ENCODE data around the gene COPS2.
"Not testable (repeated sequence)": the region's sequence is repeated elsewhere in the genome, so short reads cannot be mapped to it uniquely, and the experiment has no call there.

The COPS2 gene

GRCh38 chr15:49101536-49101935 is 53.9 kb downstream of the COPS2 start:
- no peak overlapping the region for H3K4me3 Mint-ChIP-seq
- H3K4me1 Mint-ChIP-seq (ENCODE audit: low read depth): no peaks in the 10 kb centered on the region
- no peaks in the 10 kb centered on the region for H3K9me3 Mint-ChIP-seq (ENCODE audit: low read depth)
- H3K36me3 Mint-ChIP-seq: peaks cover 14% of the 10 kb centered on the region
- no peaks in the 10 kb centered on the region for H3K27me3 Mint-ChIP-seq
- no peak overlapping the region for H3K27ac Mint-ChIP-seq

GRCh38 chr15:49096090-49096750 is 59.2 kb downstream of the COPS2 start:
- H3K4me1 Mint-ChIP-seq (ENCODE audit: low read depth): no peaks in the 10 kb centered on the region
- H3K9me3 Mint-ChIP-seq (ENCODE audit: low read depth): no peaks in the 10 kb centered on the region
- H3K27me3 Mint-ChIP-seq: no peaks in the 10 kb centered on the region
- peaks cover 8% of the 10 kb centered on the region for H3K36me3 Mint-ChIP-seq
- no peak overlapping the region for H3K27ac Mint-ChIP-seq
- H3K4me3 Mint-ChIP-seq: no peak overlapping the region

- Mint-ChIP-seq H3K27ac (no peak overlapping the region), H3K27me3 (no peaks in the 10 kb centered on the region), H3K4me3 (no peak overlapping the region), H3K9me3 (ENCODE audit: low read depth) (no peaks in the 10 kb centered on the region), H3K36me3 (peaks cover 8% of the 10 kb centered on the region), H3K4me1 (ENCODE audit: low read depth) (no peaks in the 10 kb centered on the region)
Measured at GRCh38 chr15:49094923-49095322, 60.5 kb downstream of the COPS2 start.

GRCh38 chr15:49093252-49094105 is 61.9 kb downstream of the COPS2 start:
- H3K4me1 Mint-ChIP-seq (ENCODE audit: low read depth): no peaks in the 10 kb centered on the region
- peaks cover 5% of the 10 kb centered on the region for H3K36me3 Mint-ChIP-seq
- no peak overlapping the region for H3K27ac Mint-ChIP-seq
- H3K9me3 Mint-ChIP-seq (ENCODE audit: low read depth): no peaks in the 10 kb centered on the region
- H3K27me3 Mint-ChIP-seq: no peaks in the 10 kb centered on the region
- H3K4me3 Mint-ChIP-seq: no peak overlapping the region

- Mint-ChIP-seq H3K36me3 (peaks cover 2% of the 10 kb centered on the region), H3K27me3 (no peaks in the 10 kb centered on the region), H3K4me3 (no peak overlapping the region), H3K9me3 (ENCODE audit: low read depth) (no peaks in the 10 kb centered on the region), H3K27ac (no peak overlapping the region), H3K4me1 (ENCODE audit: low read depth) (no peaks in the 10 kb centered on the region)
Measured at GRCh38 chr15:49088996-49089395, 66.4 kb downstream of the COPS2 start.

- Mint-ChIP-seq H3K4me1 (ENCODE audit: low read depth) (no peaks in the 10 kb centered on the region), H3K27ac (no peak overlapping the region), H3K36me3 (peaks cover 4% of the 10 kb centered on the region), H3K9me3 (ENCODE audit: low read depth) (no peaks in the 10 kb centered on the region), H3K4me3 (no peak overlapping the region), H3K27me3 (no peaks in the 10 kb centered on the region)
Measured at GRCh38 chr15:49085696-49086459, 69.5 kb downstream of the COPS2 start.

- Mint-ChIP-seq H3K4me3 (no peak overlapping the region), H3K27me3 (peaks cover under 1% of the 10 kb centered on the region), H3K9me3 (ENCODE audit: low read depth) (no peaks in the 10 kb centered on the region), H3K4me1 (ENCODE audit: low read depth) (no peaks in the 10 kb centered on the region), H3K36me3 (peaks cover 4% of the 10 kb centered on the region), H3K27ac (no peak overlapping the region)
Measured at GRCh38 chr15:49084285-49084570, 71.2 kb downstream of the COPS2 start.

- Mint-ChIP-seq H3K4me3 (no peak overlapping the region), H3K27me3 (peaks cover 3% of the 10 kb centered on the region), H3K27ac (no peak overlapping the region), H3K36me3 (peaks cover 4% of the 10 kb centered on the region), H3K9me3 (ENCODE audit: low read depth) (no peaks in the 10 kb centered on the region), H3K4me1 (ENCODE audit: low read depth) (no peaks in the 10 kb centered on the region)
Measured at GRCh38 chr15:49083401-49084284, 71.8 kb downstream of the COPS2 start.

GRCh38 chr15:49082960-49083359 is 72.4 kb downstream of the COPS2 start:
- Mint-ChIP-seq H3K27ac (no peak overlapping the region), H3K36me3 (peaks cover 4% of the 10 kb centered on the region), H3K4me3 (no peak overlapping the region), H3K4me1 (ENCODE audit: low read depth) (no peaks in the 10 kb centered on the region), H3K27me3 (peaks cover 3% of the 10 kb centered on the region), H3K9me3 (ENCODE audit: low read depth) (no peaks in the 10 kb centered on the region)

GRCh38 chr15:49079340-49080039 is 75.9 kb downstream of the COPS2 start:
- H3K27ac Mint-ChIP-seq: no peak overlapping the region
- no peaks in the 10 kb centered on the region for H3K9me3 Mint-ChIP-seq (ENCODE audit: low read depth)
- H3K4me3 Mint-ChIP-seq: no peak overlapping the region
- peaks cover 2% of the 10 kb centered on the region for H3K36me3 Mint-ChIP-seq
- H3K4me1 Mint-ChIP-seq (ENCODE audit: low read depth): no peaks in the 10 kb centered on the region
- H3K27me3 Mint-ChIP-seq: peaks cover 3% of the 10 kb centered on the region

- Mint-ChIP-seq H3K4me3 (no peak overlapping the region), H3K27me3 (peaks cover 6% of the 10 kb centered on the region), H3K27ac (no peak overlapping the region), H3K4me1 (ENCODE audit: low read depth) (no peaks in the 10 kb centered on the region), H3K9me3 (ENCODE audit: low read depth) (no peaks in the 10 kb centered on the region), H3K36me3 (no peaks in the 10 kb centered on the region)
Measured at GRCh38 chr15:49075881-49076280, 79.5 kb downstream of the COPS2 start.

- H3K27ac Mint-ChIP-seq; H3K4me1 Mint-ChIP-seq (ENCODE audit: low read depth); H3K27me3 Mint-ChIP-seq; H3K4me3 Mint-ChIP-seq; H3K36me3 Mint-ChIP-seq; H3K9me3 Mint-ChIP-seq (ENCODE audit: low read depth): not testable (repeated sequence)
Measured at GRCh38 chr15:49074589-49075287, 80.7 kb downstream of the COPS2 start.

Measured in activated naive CD8-positive, alpha-beta T cell (primary cell).